ENCODE results near the gene NEMP2.

NEMP2 gene

DNA sequence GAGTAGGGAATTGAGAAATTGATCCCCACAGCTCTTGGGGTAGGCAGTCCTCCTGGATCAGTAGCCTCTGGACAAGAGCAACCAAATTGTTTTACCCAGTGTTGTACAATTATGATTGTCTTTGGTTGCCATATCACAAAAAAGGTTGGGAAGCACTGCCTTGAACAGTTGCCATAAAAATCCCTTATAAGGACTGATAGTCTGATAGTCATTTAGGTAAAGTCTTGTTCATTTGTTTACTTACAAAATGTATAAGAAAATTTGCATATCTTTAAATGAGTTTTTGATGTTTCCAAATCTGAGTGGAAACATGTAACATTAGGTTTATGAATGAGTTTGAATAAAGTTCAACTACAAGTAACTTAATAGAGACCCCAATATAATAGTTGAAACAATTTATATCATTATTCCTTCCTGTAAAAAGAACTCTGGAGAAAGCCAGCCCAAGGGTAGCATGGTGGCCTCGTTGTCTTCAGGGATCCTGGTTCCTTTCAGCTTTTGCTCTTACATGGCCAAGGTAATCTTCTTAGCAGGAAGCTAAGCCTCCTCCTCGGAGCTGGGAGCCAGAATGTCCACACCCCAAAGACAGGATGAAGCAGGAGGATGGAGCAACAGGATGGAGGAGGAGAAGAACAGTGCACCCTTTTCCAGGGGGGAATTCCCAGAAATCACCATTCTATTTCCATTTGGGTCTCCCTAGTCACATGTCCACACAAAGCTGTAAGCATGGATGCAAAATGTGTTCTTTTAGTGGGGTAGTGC, 35.7 kb upstream of the NEMP2 start:
- H3K4me2 ChIP-seq (ENCODE audit: low read length): no peak overlapping the region
- H3K4me3 ChIP-seq (ENCODE audit: low read depth, low read length): no peak overlapping the region
- H3K27ac ChIP-seq: no peak overlapping the region
- no peaks in the 10 kb centered on the region for H3K79me2 ChIP-seq
- no peak overlapping the region for H2AFZ ChIP-seq
- no peak overlapping the region for H3K9ac ChIP-seq
- no peaks in the 10 kb centered on the region for H3K36me3 ChIP-seq (ENCODE audit: control insufficient read depth, insufficient read depth, low read length)
- H3K27me3 ChIP-seq (ENCODE audit: control insufficient read depth, insufficient read depth, low read length): no peaks in the 10 kb centered on the region
- no peaks in the 10 kb centered on the region for H3K4me1 ChIP-seq
- no peaks in the 10 kb centered on the region for H3K9me3 ChIP-seq (ENCODE audit: control insufficient read depth, low read length)
- TF ChIP-seq, protein P1, sequence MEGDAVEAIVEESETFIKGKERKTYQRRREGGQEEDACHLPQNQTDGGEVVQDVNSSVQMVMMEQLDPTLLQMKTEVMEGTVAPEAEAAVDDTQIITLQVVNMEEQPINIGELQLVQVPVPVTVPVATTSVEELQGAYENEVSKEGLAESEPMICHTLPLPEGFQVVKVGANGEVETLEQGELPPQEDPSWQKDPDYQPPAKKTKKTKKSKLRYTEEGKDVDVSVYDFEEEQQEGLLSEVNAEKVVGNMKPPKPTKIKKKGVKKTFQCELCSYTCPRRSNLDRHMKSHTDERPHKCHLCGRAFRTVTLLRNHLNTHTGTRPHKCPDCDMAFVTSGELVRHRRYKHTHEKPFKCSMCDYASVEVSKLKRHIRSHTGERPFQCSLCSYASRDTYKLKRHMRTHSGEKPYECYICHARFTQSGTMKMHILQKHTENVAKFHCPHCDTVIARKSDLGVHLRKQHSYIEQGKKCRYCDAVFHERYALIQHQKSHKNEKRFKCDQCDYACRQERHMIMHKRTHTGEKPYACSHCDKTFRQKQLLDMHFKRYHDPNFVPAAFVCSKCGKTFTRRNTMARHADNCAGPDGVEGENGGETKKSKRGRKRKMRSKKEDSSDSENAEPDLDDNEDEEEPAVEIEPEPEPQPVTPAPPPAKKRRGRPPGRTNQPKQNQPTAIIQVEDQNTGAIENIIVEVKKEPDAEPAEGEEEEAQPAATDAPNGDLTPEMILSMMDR (IDR thresholded peaks at IDR 0.05): no peak

DNA sequence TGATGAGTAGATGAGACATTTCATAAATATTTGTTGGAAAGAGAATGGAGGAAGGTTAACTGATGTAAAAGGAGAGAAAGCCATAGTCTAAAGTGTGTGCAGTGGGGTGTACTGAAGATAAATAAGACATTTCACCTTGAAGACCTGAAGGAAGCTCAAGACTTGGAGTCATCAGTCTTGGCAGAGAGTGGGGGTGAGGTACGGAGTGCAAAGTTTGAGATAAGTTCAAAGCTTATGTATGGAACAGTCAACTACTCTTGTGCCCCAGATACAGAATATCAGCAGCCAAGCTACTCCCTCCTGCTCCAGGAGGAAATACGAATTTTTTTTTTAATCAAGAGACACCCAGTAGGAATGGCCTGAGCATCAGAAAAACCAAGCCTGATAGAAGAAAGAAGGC, 30.3 kb upstream of the NEMP2 start:
- H3K4me3 ChIP-seq (ENCODE audit: low read depth, low read length): no peak overlapping the region
- TF ChIP-seq, protein P1 (IDR thresholded peaks at IDR 0.05): no peak
- no peak overlapping the region for H3K4me2 ChIP-seq (ENCODE audit: low read length)

DNA sequence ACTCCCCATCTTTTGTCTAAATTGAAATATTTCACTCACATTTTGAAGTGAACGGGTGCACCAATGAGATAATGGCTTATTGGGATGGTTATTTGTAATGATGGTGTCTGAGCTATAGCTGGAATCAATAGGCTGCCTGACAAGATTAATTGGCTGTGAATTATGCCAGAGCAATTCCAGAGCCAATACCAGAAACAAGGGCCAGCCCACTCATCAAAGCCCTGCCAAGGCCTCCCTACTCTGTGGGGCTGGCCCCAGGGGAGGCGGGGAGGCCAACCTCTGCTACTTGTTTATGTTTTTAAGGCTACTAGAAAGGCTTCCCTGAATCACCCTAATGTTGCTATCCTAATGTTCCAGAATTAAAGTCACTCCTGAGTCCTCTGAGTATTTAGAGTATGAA, 29.1 kb upstream of the NEMP2 start:
- H3K4me1 ChIP-seq: no peaks in the 10 kb centered on the region
- no peak overlapping the region for H3K9ac ChIP-seq
- H3K27ac ChIP-seq: no peak overlapping the region
- TF ChIP-seq, protein P1 (IDR thresholded peaks at IDR 0.05): no peak
- no peak overlapping the region for H3K4me3 ChIP-seq (ENCODE audit: low read depth, low read length)
- H3K9me3 ChIP-seq (ENCODE audit: control insufficient read depth, low read length): no peaks in the 10 kb centered on the region
- no peaks in the 10 kb centered on the region for H3K27me3 ChIP-seq (ENCODE audit: control insufficient read depth, insufficient read depth, low read length)
- no peak overlapping the region for H2AFZ ChIP-seq
- no peak overlapping the region for H3K4me2 ChIP-seq (ENCODE audit: low read length)
- no peaks in the 10 kb centered on the region for H3K36me3 ChIP-seq (ENCODE audit: control insufficient read depth, insufficient read depth, low read length)
- no peaks in the 10 kb centered on the region for H3K79me2 ChIP-seq

More for the DNA sequence above, 30.3 kb upstream of the NEMP2 start:
- no peak overlapping the region for H3K27ac ChIP-seq
- H2AFZ ChIP-seq: no peak overlapping the region
- H3K79me2 ChIP-seq: no peaks in the 10 kb centered on the region
- H3K9ac ChIP-seq: no peak overlapping the region
- no peaks in the 10 kb centered on the region for H3K36me3 ChIP-seq (ENCODE audit: control insufficient read depth, insufficient read depth, low read length)
- no peaks in the 10 kb centered on the region for H3K4me1 ChIP-seq
- H3K27me3 ChIP-seq (ENCODE audit: control insufficient read depth, insufficient read depth, low read length): no peaks in the 10 kb centered on the region
- H3K9me3 ChIP-seq (ENCODE audit: control insufficient read depth, low read length): no peaks in the 10 kb centered on the region

DNA sequence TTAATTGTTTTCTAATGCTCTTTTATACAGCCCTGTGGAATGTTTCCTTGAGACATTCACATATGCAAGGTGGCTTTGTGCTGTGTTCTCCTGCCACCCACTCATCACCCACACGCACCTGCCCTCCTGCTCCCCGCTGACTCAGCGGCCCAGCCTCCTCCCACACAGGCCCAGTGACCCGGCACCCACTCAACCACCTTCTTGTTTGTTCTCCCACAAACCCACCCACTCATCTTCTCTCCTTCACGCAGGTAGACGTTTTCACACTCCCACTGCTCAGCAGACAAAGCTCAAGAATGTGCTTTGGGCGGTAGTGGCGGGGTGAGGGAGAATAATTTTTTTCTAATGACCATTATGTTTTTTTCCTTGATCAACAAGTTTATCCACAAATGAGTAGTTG, 28.6 kb upstream of the NEMP2 start:
- H3K27me3 ChIP-seq (ENCODE audit: control insufficient read depth, insufficient read depth, low read length): no peaks in the 10 kb centered on the region
- no peak overlapping the region for H3K9ac ChIP-seq
- no peak overlapping the region for H3K4me3 ChIP-seq (ENCODE audit: low read depth, low read length)
- no peaks in the 10 kb centered on the region for H3K79me2 ChIP-seq
- no peak overlapping the region for H3K4me2 ChIP-seq (ENCODE audit: low read length)
- no peaks in the 10 kb centered on the region for H3K4me1 ChIP-seq
- H3K27ac ChIP-seq: no peak overlapping the region
- TF ChIP-seq, protein P1 (IDR thresholded peaks at IDR 0.05): no peak
- H3K36me3 ChIP-seq (ENCODE audit: control insufficient read depth, insufficient read depth, low read length): no peaks in the 10 kb centered on the region
- H2AFZ ChIP-seq: peak overlapping the region; percentile 58
- no peaks in the 10 kb centered on the region for H3K9me3 ChIP-seq (ENCODE audit: control insufficient read depth, low read length)

DNA sequence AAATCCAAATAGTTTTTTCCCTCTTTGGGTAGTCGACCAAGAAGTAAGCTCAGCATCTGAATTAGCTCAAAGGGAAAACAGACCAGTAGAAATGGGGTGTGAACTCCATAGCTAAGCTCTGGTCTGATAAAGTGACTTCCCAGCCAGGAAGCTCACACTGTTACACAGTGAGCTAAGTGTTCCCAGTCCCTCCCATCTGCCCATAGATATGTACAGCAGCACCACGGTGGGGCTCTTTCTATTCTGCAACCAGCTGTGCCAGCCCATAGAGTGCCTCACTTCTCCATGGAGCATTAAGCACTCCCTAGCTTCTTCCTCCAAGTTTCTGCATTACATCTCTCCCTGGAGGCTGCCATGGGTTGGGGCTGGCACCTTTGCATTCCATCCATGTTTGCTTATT, 27.6 kb upstream of the NEMP2 start:
- H3K27me3 ChIP-seq (ENCODE audit: control insufficient read depth, insufficient read depth, low read length): no peaks in the 10 kb centered on the region
- no peak overlapping the region for H3K27ac ChIP-seq
- no peak overlapping the region for H2AFZ ChIP-seq
- H3K9me3 ChIP-seq (ENCODE audit: control insufficient read depth, low read length): no peaks in the 10 kb centered on the region
- TF ChIP-seq, protein P1 (IDR thresholded peaks at IDR 0.05): no peak
- no peak overlapping the region for H3K4me2 ChIP-seq (ENCODE audit: low read length)
- no peak overlapping the region for H3K9ac ChIP-seq
- no peak overlapping the region for H3K4me3 ChIP-seq (ENCODE audit: low read depth, low read length)
- H3K4me1 ChIP-seq: no peaks in the 10 kb centered on the region
- H3K36me3 ChIP-seq (ENCODE audit: control insufficient read depth, insufficient read depth, low read length): no peaks in the 10 kb centered on the region
- no peaks in the 10 kb centered on the region for H3K79me2 ChIP-seq

All from parathyroid adenoma (tissue), 2 donors.